Prostate gland (tissue), 2 donors: ENCODE results near the gene GRAMD2A. TPM values are rescaled to one million over a fixed set of nuclear protein-coding genes. Genes with fewer than 3 reads are reported as not detected.
"Not testable (repeated sequence)": the region's sequence is repeated elsewhere in the genome, so short reads cannot be mapped to it uniquely, and the experiment has no call there.

ENCODE experiments used
- DNase-seq: peaks from one replicate; pipeline ENCODE4 v3.0.0-alpha.2; 2019; ENCODE audit warnings: low spot score
- H3K27ac ChIP-seq, 2 donors: fragments of 200-600 bp; sonication (generic); 2 replicates each; pipeline ENCODE4 v1.5.1; 2017 to 2019
- H3K27me3 ChIP-seq: fragments of 200-600 bp; sonication (generic); replicated peaks from 2 replicates; pipeline ENCODE4 v1.5.1; 2019; ENCODE audit not compliant: insufficient read depth
- H3K36me3 ChIP-seq, 2 donors: fragments of 200-600 bp; sonication (generic); 1 replicate in 1 of 2; 2 replicates in 1 of 2; pipeline versions ENCODE4 v1.5.1 to v1.8.1; 2017 to 2019
- H3K4me1 ChIP-seq: fragments of 200-600 bp; sonication (generic); replicated peaks from 2 replicates; pipeline ENCODE4 v1.5.1; 2019
- H3K4me3 ChIP-seq, 2 donors: fragments of 200-600 bp; sonication (generic); 2 replicates each; pipeline ENCODE4 v1.5.1; 2017 to 2019
- H3K9me3 ChIP-seq: fragments of 200-600 bp; sonication (generic); 2 replicates; pipeline ENCODE4 v1.5.1; 2017
- POLR2A ChIP-seq: fragments of 450-650 bp; IDR thresholded peaks from one replicate; pipeline ENCODE4 v1.6.1; 2016; ENCODE audit warnings: antibody characterized with exemption, mild to moderate bottlenecking
- POLR2AphosphoS5 ChIP-seq: sonication (generic); formaldehyde crosslinking; IDR thresholded peaks from one replicate; pipeline ENCODE4 v1.6.1; 2017; ENCODE audit warnings: antibody characterized with exemption
- WGBS: methylation state at CpG from one replicate; pipeline ENCODE4 v1.1.5; 2018; 5-methylcytosine and 5-hydroxymethylcytosine counted together
- intact Hi-C: fragments of 100-400 bp; cut with DNase I; formaldehyde crosslinking; loops from one replicate; pipeline ENCODE4 v1.14.2; 2022
- total RNA-seq, 2 donors: library from RNA; depleted of rRNA; stranded (reverse); fragments of >200 nt; gene quantifications; one replicate each; pipeline ENCODE4 v1.1.0, GENCODE V29; 2016
- TF ChIP-seq, protein P1 (sequence below), 4 experiments: fragments of 200-600 bp in 2 of 4; fragments of 450-650 bp in 2 of 4; sonication (generic) in 2 of 4; IDR thresholded peaks; 1 replicate in 3 of 4; 2 replicates in 1 of 4; pipeline ENCODE4 v1.5.1; 2016 to 2019; ENCODE audit warnings: antibody characterized with exemption in 4 of 4, mild to moderate bottlenecking in 2 of 4, moderate library complexity in 2 of 4

GRAMD2A gene
- total RNA-seq, 2 donors from 2014 or later = 4.3 to 6.4 TPM

DNA sequence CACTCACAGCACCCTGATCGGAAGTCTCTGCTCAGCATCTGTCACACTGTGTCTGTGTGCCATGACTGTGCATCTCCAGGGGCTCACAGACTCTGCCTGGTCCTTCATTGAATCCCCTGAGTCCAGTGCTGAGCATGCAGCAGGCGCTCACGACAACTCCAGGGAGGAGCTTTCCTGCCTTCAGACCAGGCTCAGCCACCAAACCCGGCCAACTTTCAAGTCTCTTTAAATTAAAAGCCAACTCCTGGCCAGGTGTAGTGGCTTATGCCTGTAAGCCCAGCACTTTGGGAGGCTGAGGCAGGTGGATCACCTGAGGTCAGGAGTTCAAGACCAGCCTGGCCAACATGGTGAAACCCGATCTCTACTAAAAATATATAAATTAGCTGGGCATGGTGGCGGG lies 24.2 kb downstream of the GRAMD2A start:
- WGBS = 87% methylated on average over 6 of the region's 6 CpGs
- DNase-seq = no peak
- intact Hi-C loops = no loop called here
- Histone ChIP-seq H3K9me3 (no peaks in the 10 kb centered on the region), H3K4me1 (peaks cover 4% of the 10 kb centered on the region), H3K27ac (no peak overlapping the region), H3K4me3 (no peak overlapping the region), H3K36me3 (no peaks in the 10 kb centered on the region), H3K27me3 (no peaks in the 10 kb centered on the region)
- no peak for TF ChIP-seq POLR2AphosphoS5
- no peak for TF ChIP-seq POLR2A
- TF ChIP-seq, protein P1, sequence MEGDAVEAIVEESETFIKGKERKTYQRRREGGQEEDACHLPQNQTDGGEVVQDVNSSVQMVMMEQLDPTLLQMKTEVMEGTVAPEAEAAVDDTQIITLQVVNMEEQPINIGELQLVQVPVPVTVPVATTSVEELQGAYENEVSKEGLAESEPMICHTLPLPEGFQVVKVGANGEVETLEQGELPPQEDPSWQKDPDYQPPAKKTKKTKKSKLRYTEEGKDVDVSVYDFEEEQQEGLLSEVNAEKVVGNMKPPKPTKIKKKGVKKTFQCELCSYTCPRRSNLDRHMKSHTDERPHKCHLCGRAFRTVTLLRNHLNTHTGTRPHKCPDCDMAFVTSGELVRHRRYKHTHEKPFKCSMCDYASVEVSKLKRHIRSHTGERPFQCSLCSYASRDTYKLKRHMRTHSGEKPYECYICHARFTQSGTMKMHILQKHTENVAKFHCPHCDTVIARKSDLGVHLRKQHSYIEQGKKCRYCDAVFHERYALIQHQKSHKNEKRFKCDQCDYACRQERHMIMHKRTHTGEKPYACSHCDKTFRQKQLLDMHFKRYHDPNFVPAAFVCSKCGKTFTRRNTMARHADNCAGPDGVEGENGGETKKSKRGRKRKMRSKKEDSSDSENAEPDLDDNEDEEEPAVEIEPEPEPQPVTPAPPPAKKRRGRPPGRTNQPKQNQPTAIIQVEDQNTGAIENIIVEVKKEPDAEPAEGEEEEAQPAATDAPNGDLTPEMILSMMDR (IDR thresholded peaks at IDR 0.05) = no peak

DNA sequence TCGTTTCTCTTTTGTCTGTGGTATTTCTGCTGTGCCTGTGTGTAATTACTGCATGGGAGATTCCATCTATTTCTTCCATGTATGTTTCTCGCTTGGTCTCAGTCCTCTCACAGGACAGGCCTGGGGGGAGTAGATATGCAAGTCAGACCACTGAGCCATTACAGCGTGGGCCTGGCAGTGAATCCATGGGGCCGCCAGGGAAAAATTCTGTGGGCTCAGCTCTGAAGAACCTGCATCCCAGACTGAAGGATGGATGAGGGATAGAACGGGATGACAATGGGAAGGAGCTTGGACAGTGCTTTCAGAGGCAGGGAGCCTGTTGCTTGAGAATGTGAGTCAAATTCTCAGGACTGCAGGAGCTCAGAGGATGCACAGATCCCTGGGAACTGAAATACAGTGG lies 24.8 kb downstream of the GRAMD2A start:
- no peak for TF ChIP-seq POLR2AphosphoS5
- TF ChIP-seq POLR2A = no peak
- TF ChIP-seq, protein P1 (IDR thresholded peaks at IDR 0.05) = no peak
- H3K9me3 ChIP-seq = no peaks in the 10 kb centered on the region
- no peak for DNase-seq
- 85% methylated on average over 5 of the region's 5 CpGs for WGBS
- H3K4me1 ChIP-seq = peaks cover 4% of the 10 kb centered on the region
- no peak overlapping the region for H3K4me3 ChIP-seq
- H3K27ac ChIP-seq = no peak overlapping the region
- no peaks in the 10 kb centered on the region for H3K27me3 ChIP-seq
- intact Hi-C loops = no loop called here
- no peaks in the 10 kb centered on the region for H3K36me3 ChIP-seq

DNA sequence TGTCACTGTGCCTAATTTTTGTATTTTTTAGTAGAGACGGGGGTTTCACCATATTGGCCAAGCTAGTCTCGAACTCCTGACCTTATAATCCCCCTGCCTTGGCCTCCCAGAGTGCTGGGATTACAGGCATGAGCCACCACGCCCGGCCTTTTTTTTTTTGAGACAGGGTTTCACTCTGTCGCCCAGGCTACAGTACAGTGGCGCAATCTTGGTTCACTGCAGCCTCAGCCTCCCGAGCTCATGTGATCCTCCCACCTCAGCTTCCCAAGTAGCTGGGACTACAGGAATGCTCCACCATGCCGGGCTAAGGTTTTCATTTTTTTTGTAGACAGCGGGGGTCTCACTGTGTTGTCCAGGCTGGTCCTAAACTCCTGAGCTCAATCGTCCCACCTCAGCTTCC lies 25.6 kb downstream of the GRAMD2A start:
- intact Hi-C loops, H3K36me3 ChIP-seq, H3K27ac ChIP-seq, H3K27me3 ChIP-seq, H3K4me1 ChIP-seq, DNase-seq, H3K4me3 ChIP-seq, H3K9me3 ChIP-seq: not testable (repeated sequence)
- 93% methylated on average over 10 of the region's 10 CpGs for WGBS

DNA sequence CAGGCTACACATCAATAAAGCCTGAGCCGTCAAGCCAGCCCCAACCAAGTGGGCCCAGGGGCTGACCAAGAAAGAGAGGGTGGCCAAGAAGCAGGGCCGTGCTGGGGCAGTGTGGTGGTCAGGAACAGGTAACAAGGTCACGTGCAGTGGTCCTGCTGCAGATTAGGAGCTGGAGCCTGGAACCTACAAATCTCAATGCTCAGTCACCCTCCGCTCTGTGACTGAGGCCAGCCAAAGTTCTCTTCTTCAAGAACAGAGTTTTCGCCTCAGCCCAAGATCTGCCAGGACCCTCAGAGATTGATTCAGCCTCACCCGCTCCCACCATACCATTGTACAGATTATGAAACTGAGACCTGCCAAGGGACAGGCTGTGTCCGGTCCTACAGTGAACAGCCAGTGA lies 26.9 kb downstream of the GRAMD2A start:
- peaks cover 3% of the 10 kb centered on the region for H3K4me1 ChIP-seq
- TF ChIP-seq POLR2AphosphoS5 (no peak), POLR2A (no peak)
- TF ChIP-seq, protein P1 (IDR thresholded peaks at IDR 0.05) = no peak
- 92% methylated on average over 7 of the region's 7 CpGs for WGBS
- no peaks in the 10 kb centered on the region for H3K27me3 ChIP-seq
- DNase-seq = no peak
- H3K9me3 ChIP-seq = no peaks in the 10 kb centered on the region
- intact Hi-C loops = no loop called here
- no peak overlapping the region for H3K27ac ChIP-seq
- H3K36me3 ChIP-seq = no peaks in the 10 kb centered on the region
- H3K4me3 ChIP-seq = no peak overlapping the region

DNA sequence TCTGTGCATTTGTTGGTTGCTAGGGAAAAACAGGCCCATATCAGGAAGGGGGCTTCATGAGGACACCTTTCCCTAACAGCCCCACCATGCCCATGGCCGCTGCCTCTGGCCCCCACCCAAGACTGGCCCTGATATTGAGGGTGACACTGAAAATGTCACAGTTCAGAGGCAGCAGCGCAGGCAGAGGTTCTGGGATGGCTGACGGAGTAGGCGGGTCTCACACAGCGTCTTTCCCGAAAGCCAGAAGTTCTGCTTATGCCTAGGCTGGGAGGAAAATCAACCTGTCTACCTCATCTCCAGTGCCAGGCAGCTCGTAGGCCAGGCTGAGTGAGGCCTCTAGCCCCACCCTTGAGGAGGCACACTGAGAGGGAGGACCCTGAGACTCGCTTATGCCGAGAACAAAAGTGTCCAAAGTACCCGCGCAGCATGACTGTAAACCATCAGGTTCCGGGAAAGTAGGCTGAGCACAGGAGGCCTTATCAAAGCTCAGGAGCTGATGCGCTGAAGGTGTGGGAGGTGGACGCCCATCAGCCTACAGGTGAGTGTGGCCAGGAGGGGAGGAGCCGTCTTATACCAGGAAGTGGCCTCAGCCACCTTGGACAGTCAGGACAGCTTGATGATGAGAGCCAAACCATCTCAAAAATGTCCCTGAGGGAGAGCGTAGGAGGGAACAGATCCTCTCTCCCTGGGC lies 27.5 kb downstream of the GRAMD2A start:
- no peak overlapping the region for H3K27ac ChIP-seq
- no peak overlapping the region for H3K4me3 ChIP-seq
- no peak for DNase-seq
- H3K9me3 ChIP-seq = no peaks in the 10 kb centered on the region
- no peaks in the 10 kb centered on the region for H3K27me3 ChIP-seq
- 95% methylated on average over 16 of the region's 16 CpGs for WGBS
- TF ChIP-seq POLR2A (no peak), POLR2AphosphoS5 (no peak)
- TF ChIP-seq, protein P1 (IDR thresholded peaks at IDR 0.05) = no peak
- no peaks in the 10 kb centered on the region for H3K36me3 ChIP-seq
- H3K4me1 ChIP-seq = no peaks in the 10 kb centered on the region
- intact Hi-C loops = no loop called here
